ENCODE results near the gene C17orf75.

DNA sequence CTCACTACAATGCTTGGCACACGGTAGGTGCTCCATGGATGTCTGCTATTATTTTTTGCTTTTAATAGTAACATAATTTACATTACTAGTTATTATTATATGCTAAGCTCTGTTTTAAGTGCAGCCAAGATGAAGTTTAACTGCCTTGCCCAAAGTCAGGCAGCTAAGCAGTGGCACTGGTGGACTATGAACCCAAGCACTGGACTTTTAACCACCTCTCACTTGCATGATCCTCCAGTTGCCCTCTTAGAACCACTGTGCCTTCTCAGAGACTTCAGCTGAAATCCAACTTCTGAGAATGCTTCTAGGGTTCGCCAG lies 6.5 kb upstream of the C17orf75 start:
- TF ChIP-seq CTCF (IDR thresholded peaks at IDR 0.05) (no peak), EZH2 (IDR thresholded peaks at IDR 0.05) (no peak)

All from neural progenitor cell (in vitro differentiated cells).